Muscle of arm (tissue), 12 donors: ENCODE data around the gene TBX5. TPM values are rescaled to one million over a fixed set of nuclear protein-coding genes. Genes with fewer than 3 reads are reported as not detected.
A peak's percentile ranks its signal among the peaks of the same experiment; 100 is the strongest.

Experiments used
- DNase-seq: peaks from one replicate; pipeline ENCODE4 v3.0.0-alpha.2; 2013
- polyA plus RNA-seq, 12 donors: library from polyadenylated mRNA; unstranded; fragments of 120-200 nt; gene quantifications; one replicate each; pipeline ENCODE4 v1.2.1, GENCODE V29; 2013; ENCODE audit not compliant: insufficient read length in 12 of 12

Gene TBX5
- polyA plus RNA-seq, 12 donors, result 2.2 to 11.7 (median 3.6) TPM; not detected in 1

DNA sequence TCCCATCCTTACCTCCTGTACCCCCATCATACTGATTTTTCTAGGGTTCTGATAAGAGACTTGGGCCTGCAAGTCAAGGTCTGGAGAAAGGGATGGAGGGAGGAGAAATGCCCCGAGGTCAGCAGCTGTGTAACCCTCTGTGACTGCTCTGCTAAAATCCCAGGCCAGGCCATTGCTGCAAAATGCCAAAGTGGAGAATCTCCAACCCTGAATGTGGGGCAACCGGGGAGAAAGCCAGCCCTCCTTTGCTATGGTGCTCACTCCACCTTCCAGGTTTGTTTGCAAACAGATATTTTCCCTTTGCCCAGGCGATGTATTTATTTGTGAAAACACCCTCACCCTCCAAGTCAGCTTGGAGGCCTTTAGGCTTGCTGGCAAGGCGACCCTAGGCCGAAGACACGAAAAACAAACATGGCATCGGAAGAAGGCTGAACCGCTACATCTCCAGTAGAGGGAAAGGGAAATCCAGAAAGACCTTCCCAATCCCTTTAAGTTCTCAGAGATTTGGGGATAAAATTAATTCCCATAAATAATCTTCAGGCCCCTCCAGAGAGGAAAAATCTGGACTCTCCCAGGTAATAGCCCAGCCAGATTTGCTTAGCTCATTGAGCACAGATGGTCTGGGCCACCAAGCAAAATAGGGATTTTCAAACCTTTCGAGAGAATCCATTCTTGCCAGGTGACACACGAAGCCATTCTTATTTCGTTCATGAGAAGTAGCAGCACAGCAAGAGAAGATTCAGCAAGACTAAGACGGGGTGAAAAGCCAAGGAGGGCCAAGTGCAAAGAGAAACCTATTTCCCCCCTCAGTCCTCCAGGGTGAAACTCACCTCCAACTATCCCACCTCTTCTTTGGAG lies 1.3 kb upstream of the TBX5 start:
- no peak for DNase-seq

- no peak for DNase-seq
Observed at GRCh38 chr12:114406316-114406983, 506 bp upstream of the TBX5 start.

GRCh38 chr12:114404926-114405518 lies 922 bp downstream of the TBX5 start:
- DNase-seq, result peak; percentile 48

DNA sequence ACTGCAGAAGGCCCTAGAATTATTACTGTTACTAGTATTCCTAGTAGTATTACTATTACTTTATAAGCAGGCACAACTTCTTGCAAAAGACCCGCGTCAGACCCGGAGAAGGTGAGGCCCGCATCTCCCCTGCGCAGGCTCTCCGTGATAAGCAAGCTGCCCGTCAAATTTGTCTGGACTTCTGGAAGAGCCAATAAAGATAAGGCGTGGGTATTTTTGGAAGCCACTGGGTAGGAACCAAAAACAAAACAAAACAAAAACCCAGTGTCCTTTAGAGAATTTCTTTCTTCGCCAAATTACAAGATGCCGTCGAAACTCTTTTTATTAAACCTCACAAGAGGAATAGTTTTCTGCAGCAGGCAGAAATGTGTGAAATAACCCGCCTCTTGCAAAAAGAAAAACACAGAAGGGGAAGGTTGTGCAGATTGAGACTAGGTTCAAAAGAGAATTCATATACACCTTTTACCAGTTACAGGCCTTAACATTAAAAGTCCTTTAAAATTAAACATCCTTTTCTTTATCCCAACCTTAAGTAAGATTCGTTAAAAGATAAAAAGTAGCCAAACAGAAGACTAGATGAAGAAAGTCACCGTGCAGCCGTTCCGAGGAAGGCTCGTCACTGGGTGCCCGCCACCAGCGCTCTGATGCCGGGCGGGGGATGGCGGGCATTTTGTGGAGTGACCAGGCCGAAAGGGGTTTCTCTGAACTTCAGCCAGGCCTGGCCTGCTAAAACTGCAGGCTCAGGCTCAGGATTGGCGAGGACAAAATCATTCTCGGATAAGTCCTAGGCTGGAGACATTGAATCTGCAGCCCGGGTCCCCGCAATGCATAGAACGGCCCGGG lies 1.6 kb downstream of the TBX5 start:
- peak; percentile 27 for DNase-seq

GRCh38 chr12:114403690-114404066 lies 2.3 kb downstream of the TBX5 start:
- peak; percentile 46 for DNase-seq

GRCh38 chr12:114403011-114403689 lies 2.8 kb downstream of the TBX5 start:
- peak; percentile 31 for DNase-seq

- no peak for DNase-seq
Observed at GRCh38 chr12:114402084-114402717, 3.7 kb downstream of the TBX5 start.

- peak; percentile 76 for DNase-seq
Observed at GRCh38 chr12:114401328-114402083, 4.4 kb downstream of the TBX5 start.

DNA sequence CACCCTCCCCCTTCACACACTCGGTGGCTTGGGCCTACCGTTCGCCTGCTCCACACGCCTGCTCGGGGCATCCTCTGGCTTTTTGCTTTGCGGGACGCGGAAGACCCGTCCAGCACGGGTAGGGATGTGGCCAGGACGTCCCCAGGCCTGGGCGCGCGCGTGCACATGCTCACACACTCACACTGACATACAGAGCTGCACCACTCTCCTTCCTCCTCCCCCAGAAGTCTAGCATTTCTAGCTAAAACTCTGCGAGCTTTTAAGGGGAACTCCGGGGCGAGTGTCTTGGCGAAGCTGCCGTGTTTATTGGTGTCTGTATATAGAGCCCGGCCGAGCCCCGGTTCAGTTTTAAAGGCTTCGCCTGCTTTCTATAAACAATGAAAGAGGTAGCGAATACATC lies 5.0 kb downstream of the TBX5 start:
- peak; percentile 86 for DNase-seq

GRCh38 chr12:114400361-114400811 lies 5.6 kb downstream of the TBX5 start:
- peak; percentile 38 for DNase-seq

- peak; percentile 57 for DNase-seq
Observed at GRCh38 chr12:114399664-114400211, 6.2 kb downstream of the TBX5 start.

DNA sequence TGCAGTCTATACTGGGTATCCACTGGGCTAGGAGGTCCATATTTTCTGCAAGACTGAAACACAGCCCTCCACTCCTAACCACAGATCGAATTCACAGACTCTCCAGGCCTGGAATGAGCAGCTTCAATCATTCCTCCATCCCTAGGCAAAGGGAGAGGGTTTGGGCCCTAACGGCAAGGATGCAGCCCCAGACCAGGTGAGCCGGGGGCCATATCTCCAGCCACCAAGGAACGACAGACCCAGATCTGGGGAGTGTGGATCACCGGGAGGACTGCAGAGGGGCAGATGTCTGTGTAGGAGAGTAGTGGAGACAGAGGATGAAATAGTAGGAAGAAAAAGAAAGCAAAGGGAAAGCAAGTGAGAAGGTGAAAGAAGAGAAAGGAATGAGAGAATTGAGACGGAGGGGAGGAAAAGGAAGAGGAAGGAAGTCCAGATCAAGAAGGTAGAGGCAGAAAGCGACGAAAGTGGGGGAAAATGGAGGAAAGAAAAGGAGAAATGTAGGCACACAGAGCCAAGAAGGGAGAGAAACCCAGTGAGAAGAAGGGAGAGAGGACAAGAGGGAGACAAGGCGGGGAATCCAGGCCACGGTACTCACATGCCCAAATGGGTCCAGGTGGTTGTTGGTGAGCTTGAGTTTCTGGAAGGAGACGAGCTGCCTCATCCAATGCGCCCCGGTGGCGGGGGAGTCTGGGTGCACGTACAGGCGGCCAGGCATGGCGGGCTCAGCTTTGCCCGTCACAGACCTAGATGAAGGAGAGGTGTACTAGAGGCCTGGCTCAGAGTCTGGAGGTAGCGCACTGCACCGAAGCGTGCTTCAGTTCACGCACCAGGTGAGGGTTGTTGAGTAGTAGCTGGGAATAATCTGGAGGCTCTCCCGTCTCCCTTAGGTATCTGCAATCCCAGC lies 7.7 kb downstream of the TBX5 start:
- no peak for DNase-seq

GRCh38 chr12:114396869-114397719 lies 8.8 kb downstream of the TBX5 start:
- no peak for DNase-seq

GRCh38 chr12:114396153-114396868 lies 9.6 kb downstream of the TBX5 start:
- no peak for DNase-seq

GRCh38 chr12:114395755-114396152 lies 10.2 kb downstream of the TBX5 start:
- DNase-seq, result no peak

DNA sequence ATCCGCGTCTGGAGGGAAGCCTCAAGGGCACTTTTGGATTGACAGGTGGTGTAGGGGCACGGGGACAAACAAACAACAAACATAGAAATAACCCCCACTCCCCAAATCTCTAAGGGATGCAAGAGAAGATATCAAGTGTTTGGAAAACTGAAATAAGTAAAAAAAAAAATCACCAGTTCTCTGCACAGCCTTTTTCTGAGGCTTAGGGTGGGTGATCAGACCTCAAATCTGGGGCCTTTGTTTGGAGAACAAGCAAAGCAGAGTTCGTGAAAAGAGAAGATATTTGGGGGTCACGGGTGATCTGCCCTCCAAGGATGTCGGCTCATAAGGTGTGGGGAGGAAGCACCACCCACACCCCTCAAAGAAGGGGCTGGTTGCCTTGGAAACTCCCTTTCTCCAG lies 10.7 kb downstream of the TBX5 start:
- DNase-seq, result no peak

DNA sequence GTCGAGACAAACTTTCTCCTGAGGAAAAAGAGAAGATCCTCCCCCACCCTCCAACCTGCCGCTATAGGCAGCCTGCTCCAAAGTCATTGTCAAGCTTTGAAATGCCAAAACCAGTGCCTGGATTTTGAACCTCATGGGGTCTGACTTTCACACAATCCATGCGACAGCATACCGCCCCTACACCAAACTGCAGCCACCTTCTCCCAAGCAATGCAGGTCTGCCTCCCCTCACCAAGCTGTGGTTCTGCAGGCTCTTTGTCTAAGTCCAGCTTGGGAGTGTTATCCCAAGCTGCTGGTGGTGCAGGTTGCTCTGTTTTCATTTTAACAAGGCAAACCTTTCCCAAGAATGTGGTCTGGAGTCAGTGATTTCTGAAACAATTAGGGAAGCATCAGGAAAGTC lies 12.4 kb downstream of the TBX5 start:
- no peak for DNase-seq
